PC-3 (cell line): ENCODE results near the gene PGA5. TPM values are rescaled to one million over a fixed set of nuclear protein-coding genes. Genes with fewer than 3 reads are reported as not detected.

Experiments
- ATAC-seq: fragments of 200-7000 bp; cut with Tn5 transposase; 2 replicates; pipeline ENCODE4 v1.9.1; 2020; ENCODE audit warnings: mild to moderate bottlenecking, moderate library complexity
- BruUV-seq: library from RNA; stranded (reverse); fragments of 400-500 nt; replicated peaks from 2 replicates; lab custom pipeline; 2021; lab: Mats Ljungman, UMichigan
- CTCF ChIA-PET: fragments of 300-600 bp; sonication (Branson Sonifier 250); formaldehyde crosslinking; loops from one replicate; lab custom pipeline; 2022; ENCODE audit warnings: antibody characterized with exemption; lab: Charles Lee
- POLR2A ChIA-PET: fragments of 300-600 bp; sonication (Branson Sonifier 250); formaldehyde crosslinking; loops from one replicate; lab custom pipeline; 2022; ENCODE audit warnings: antibody characterized with exemption; ENCODE audit not compliant: unreplicated experiment; lab: Charles Lee
- DNase-seq: peaks from one replicate; pipeline ENCODE4 v3.0.0-alpha.2; 2015
- H2AFZ ChIP-seq: fragments of 300-600 bp; sonication (generic); 2 replicates; pipeline ENCODE4 v1.6.0; 2016; ENCODE audit warnings: antibody characterized with exemption, low read length
- H3F3A ChIP-seq: fragments of 300-600 bp; sonication (generic); one replicate; pipeline ENCODE4 v1.6.0; 2017; ENCODE audit warnings: antibody characterized with exemption, low read length, control low read depth, mild to moderate bottlenecking; ENCODE audit not compliant: unreplicated experiment
- H3K27ac ChIP-seq: fragments of 300-600 bp; sonication (generic); 2 replicates; pipeline ENCODE4 v1.5.1; 2016; ENCODE audit warnings: mild to moderate bottlenecking, low read length
- H3K27me3 ChIP-seq: fragments of 300-600 bp; sonication (generic); 2 replicates; pipeline ENCODE4 v1.6.1; 2016; ENCODE audit warnings: low read length, mixed read lengths
- H3K36me3 ChIP-seq: fragments of 300-600 bp; sonication (generic); 2 replicates; pipeline ENCODE4 v1.6.1; 2016; ENCODE audit warnings: low read depth, mixed run types, low read length, mixed read lengths
- H3K4me1 ChIP-seq: fragments of 300-600 bp; sonication (generic); 2 replicates; pipeline ENCODE4 v1.5.1; 2016; ENCODE audit warnings: low read length; ENCODE audit not compliant: insufficient read depth
- H3K4me2 ChIP-seq: fragments of 300-600 bp; sonication (generic); 2 replicates; pipeline ENCODE4 v1.6.0; 2016; ENCODE audit warnings: low read length
- H3K4me3 ChIP-seq: fragments of 300-600 bp; sonication (generic); 2 replicates; pipeline ENCODE4 v1.5.1; 2016; ENCODE audit warnings: mild to moderate bottlenecking, low read length, mixed read lengths
- H3K79me2 ChIP-seq: fragments of 300-600 bp; sonication (generic); 2 replicates; pipeline ENCODE4 v1.6.1; 2017; ENCODE audit warnings: low read length, mixed read lengths
- H3K9ac ChIP-seq: fragments of 300-600 bp; sonication (generic); 2 replicates; pipeline ENCODE4 v1.6.0; 2016; ENCODE audit warnings: mild to moderate bottlenecking, low read length
- H3K9me2 ChIP-seq: fragments of 300-600 bp; sonication (generic); replicated peaks from 2 replicates; pipeline ENCODE4 v1.6.1; 2016; ENCODE audit warnings: mixed run types, low read length, mixed read lengths
- H3K9me3 ChIP-seq: fragments of 300-600 bp; sonication (generic); 2 replicates; pipeline ENCODE4 v1.6.1; 2016; ENCODE audit warnings: low read length, mixed read lengths
- H4K20me1 ChIP-seq: fragments of 300-600 bp; sonication (generic); 2 replicates; pipeline ENCODE4 v1.6.1; 2016; ENCODE audit warnings: low read length, mixed read lengths
- EZH2 ChIP-seq: fragments of 300-600 bp; sonication (generic); IDR thresholded peaks from one replicate; pipeline ENCODE4 v1.6.1; 2017; ENCODE audit warnings: antibody characterized with exemption, mild to moderate bottlenecking, low read length; ENCODE audit not compliant: unreplicated experiment
- EZH2phosphoT487 ChIP-seq: fragments of 300-600 bp; sonication (generic); IDR thresholded peaks from 2 replicates; pipeline ENCODE4 v1.6.1; 2018; ENCODE audit warnings: mild to moderate bottlenecking, antibody characterized with exemption, low read length, borderline replicate concordance
- intact Hi-C: fragments of 100-400 bp; cut with micrococcal nuclease; formaldehyde crosslinking; loops from 2 replicates; pipeline ENCODE4 v1.9.0; 2023
- total RNA-seq: library from RNA; depleted of rRNA; stranded (reverse); fragments of >200 nt; gene quantifications from 2 replicates; pipeline ENCODE4 v1.2.3, GENCODE V29; 2014
- TF ChIP-seq, protein P1 (sequence below): fragments of 300-600 bp; sonication (generic); conservative IDR thresholded peaks from 2 replicates; pipeline ENCODE4 v1.5.1; 2017; ENCODE audit warnings: antibody characterized with exemption, low read depth, mild to moderate bottlenecking, low read length

The PGA5 gene
- total RNA-seq, 1 experiment from 2014 or later = not detected

DNA sequence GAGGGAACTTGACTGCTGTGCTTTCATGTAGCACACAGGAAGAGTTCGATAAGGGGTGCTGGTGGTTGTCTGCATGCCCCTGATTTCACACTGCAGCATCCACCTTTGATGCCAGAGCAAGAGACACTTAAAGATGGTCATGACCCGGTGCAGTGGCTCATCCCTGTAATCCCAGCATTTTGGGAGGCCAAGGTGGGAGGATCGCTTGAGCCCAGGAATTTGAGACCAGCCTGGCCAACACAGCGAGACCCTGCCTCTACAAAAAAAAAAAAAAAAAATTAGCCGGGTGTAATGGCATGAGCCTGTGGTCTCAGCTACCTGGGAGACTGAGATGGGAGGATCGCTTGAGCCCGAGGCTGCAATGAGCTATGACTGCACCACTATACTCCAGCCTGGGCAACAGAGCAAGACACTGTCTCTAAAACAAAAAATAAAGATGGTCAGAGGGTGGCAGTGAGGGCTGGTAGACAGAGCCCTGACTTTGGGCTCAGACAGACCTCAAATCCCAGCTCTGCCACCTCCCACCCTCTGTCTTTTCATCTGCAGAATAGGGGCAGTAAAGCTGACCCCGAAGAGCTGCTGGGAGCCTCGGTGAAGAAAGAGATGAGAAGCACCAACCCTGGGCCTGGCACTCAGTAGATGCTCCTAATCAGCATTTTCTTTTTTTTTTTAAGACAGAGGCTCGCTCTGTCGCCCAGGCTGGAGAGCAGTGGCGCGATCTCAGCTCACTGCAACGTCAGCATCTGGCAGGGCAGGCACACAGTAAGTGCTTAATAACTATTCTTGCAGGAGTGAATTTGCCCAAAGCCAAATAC is 36.4 kb downstream of the PGA5 start:
- Histone ChIP-seq H3K9me3 (no peaks in the 10 kb centered on the region), H4K20me1 (no peaks in the 10 kb centered on the region), H3K9ac (no peak overlapping the region), H3K4me2 (no peak overlapping the region), H3K27ac (no peak overlapping the region), H3K27me3 (no peaks in the 10 kb centered on the region), H2AFZ (no peak overlapping the region), H3K36me3 (no peaks in the 10 kb centered on the region), H3K4me1 (peaks cover 15% of the 10 kb centered on the region), H3K9me2 (no peaks in the 10 kb centered on the region), H3K4me3 (no peak overlapping the region), H3F3A (no peaks in the 10 kb centered on the region), H3K79me2 (no peaks in the 10 kb centered on the region)
- intact Hi-C loops = no loop called here
- no TSS peak for BruUV-seq
- TF ChIP-seq, protein P1, sequence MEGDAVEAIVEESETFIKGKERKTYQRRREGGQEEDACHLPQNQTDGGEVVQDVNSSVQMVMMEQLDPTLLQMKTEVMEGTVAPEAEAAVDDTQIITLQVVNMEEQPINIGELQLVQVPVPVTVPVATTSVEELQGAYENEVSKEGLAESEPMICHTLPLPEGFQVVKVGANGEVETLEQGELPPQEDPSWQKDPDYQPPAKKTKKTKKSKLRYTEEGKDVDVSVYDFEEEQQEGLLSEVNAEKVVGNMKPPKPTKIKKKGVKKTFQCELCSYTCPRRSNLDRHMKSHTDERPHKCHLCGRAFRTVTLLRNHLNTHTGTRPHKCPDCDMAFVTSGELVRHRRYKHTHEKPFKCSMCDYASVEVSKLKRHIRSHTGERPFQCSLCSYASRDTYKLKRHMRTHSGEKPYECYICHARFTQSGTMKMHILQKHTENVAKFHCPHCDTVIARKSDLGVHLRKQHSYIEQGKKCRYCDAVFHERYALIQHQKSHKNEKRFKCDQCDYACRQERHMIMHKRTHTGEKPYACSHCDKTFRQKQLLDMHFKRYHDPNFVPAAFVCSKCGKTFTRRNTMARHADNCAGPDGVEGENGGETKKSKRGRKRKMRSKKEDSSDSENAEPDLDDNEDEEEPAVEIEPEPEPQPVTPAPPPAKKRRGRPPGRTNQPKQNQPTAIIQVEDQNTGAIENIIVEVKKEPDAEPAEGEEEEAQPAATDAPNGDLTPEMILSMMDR = no peak
- TF ChIP-seq EZH2 = no peak
- no peak for TF ChIP-seq EZH2phosphoT487
- no peak for DNase-seq
- CTCF ChIA-PET = no interaction called here
- ATAC-seq = no peak
- POLR2A ChIA-PET = interaction anchor here (0.6 kb wide), 1 partner anchor 11 kb away, joined by 3 read pairs; no protein-coding TSS in a partner anchor

DNA sequence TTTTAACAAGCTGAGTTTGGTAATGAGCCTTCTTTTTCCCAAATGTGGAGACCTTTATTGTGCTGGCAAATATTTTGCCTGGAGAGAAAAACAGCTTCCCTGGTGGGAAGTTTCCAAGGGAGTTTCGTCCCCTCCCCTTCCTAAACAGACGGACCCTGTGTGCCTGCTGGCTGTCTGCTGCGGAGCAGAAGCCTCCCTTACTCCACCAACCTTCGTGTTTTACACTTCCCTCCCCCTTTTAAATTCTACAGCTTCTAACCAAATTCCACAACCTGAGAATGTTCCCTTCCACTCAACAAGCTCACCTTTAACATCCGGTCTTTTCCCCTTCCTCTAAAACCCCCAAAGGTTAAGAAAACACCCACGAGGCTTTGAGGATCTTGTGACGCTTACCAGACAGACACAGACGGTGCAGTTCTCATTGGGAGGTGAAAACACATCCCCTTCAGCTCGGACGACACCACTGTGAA is 37.1 kb downstream of the PGA5 start:
- intact Hi-C loops = no loop called here
- Histone ChIP-seq H3K27ac (no peak overlapping the region), H3K4me2 (no peak overlapping the region), H2AFZ (no peak overlapping the region), H4K20me1 (no peaks in the 10 kb centered on the region), H3K9me2 (no peaks in the 10 kb centered on the region), H3K36me3 (no peaks in the 10 kb centered on the region), H3K9me3 (no peaks in the 10 kb centered on the region), H3K79me2 (no peaks in the 10 kb centered on the region), H3K4me3 (no peak overlapping the region), H3K27me3 (no peaks in the 10 kb centered on the region), H3K9ac (no peak overlapping the region), H3K4me1 (peaks cover 15% of the 10 kb centered on the region), H3F3A (no peaks in the 10 kb centered on the region)
- no peak for TF ChIP-seq EZH2phosphoT487
- TF ChIP-seq, protein P1 = no peak
- TF ChIP-seq EZH2 = no peak
- ATAC-seq (no peak), DNase-seq (no peak)
- BruUV-seq = no TSS peak
- POLR2A ChIA-PET = no interaction called here
- CTCF ChIA-PET = no interaction called here
